Testis (tissue), 2 donors: ENCODE data around the gene NIPAL4.

Source experiments
- CTCF ChIP-seq, 3 experiments: fragments of 450-650 bp in 2 of 3; fragments of 200-600 bp in 1 of 3; sonication (generic) in 1 of 3; IDR thresholded peaks; one replicate each; pipeline ENCODE4 v1.5.1; 2016 to 2019; ENCODE audit warnings: antibody characterized with exemption in 3 of 3, mild to moderate bottlenecking in 2 of 3, moderate library complexity in 1 of 3
- POLR2A ChIP-seq: fragments of 450-650 bp; IDR thresholded peaks from one replicate; pipeline ENCODE4 v1.6.1; 2017; ENCODE audit warnings: antibody characterized with exemption, mild to moderate bottlenecking, moderate library complexity

DNA sequence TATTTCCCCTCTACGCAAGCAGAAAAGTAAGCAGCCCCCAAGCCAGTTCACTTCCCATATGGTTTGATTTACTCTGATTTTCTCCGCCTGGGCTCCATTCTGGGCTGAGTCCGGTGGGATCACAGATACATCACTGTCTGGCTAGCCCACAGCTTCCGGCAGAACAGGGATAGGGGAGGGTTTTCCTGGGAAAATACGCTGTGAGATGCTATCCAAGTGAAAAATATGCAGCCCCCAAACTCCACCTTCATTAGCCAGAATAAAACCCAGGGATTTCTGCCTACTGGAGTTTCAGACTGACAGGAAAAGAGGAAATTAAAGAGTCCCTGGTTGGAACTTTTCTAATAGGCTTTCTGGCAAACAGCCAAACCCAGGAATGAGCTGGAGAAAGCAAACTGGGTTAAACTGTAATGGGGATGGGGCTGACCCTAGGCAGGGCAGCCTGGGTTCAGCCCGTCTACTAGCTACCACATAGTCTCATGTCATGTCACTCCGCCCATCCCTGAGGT is 16.9 kb upstream of the NIPAL4 start:
- TF ChIP-seq CTCF (IDR thresholded peaks at IDR 0.05) (no peak), POLR2A (no peak)
